ENCODE data around the gene FAXC. TPM values are rescaled to one million over a fixed set of nuclear protein-coding genes. Genes with fewer than 3 reads are reported as not detected.

The FAXC gene
- polyA plus RNA-seq, 1 of the 3 experiments (the other 2 are of a cell fraction) = 9.0 TPM

DNA sequence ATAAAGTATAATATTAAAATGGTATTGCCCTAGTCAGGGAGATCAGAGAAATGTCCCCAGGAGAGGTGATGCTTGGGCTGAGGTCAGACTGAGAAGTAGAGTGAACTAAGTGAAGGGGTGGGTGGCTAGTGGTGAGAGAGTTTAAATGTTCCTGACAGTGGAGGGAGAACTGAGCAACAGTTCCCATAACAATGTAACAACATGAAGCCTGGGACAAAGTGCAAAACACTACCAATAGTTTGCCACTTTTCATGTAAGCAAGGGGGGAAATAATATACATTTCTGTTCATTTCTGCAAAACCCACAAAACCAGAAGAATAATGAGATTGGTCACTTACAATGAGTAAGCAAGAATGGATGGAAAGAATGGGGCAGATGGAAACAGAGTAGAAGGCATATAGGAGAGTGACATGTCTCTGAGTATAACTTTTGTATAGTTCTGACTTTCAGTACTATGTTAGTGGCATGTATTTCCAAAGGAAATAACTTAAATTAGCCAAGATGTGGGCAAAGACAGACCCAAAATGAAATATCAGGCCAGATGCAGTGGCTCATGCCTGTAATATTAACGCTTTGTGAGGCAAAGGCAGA lies 13.3 kb upstream of the FAXC start:
- no peak overlapping the region for H3K9ac ChIP-seq
- DNase-seq = no peak
- 78% methylated on average over 1 of the region's 1 CpG for WGBS (ENCODE audit: low lambda C conversion rate)
- ChIA-PET CTCF (no interaction called here), POLR2A (no interaction called here)
- no peaks in the 10 kb centered on the region for H3K36me3 ChIP-seq (replicated peaks in 1 of 2; ENCODE audit: control insufficient read depth in 1 of 2, insufficient read depth in 2 of 2, low read length in 1 of 2)
- no peak overlapping the region for H3K27ac ChIP-seq (ENCODE audit: low read depth in 2 of 2, low read length in 1 of 2)
- H3K9me3 ChIP-seq = no peaks in the 10 kb centered on the region
- no peaks in the 10 kb centered on the region for H3K79me2 ChIP-seq (ENCODE audit: insufficient read depth)
- no peaks in the 10 kb centered on the region for H3K9me2 ChIP-seq
- H3K4me1 ChIP-seq (ENCODE audit: control insufficient read depth in 1 of 2, insufficient read depth in 2 of 2, low read depth in 1 of 2, low read length in 1 of 2) = no peaks in the 10 kb centered on the region
- no peaks in the 10 kb centered on the region for H4K20me1 ChIP-seq (ENCODE audit: insufficient read depth)
- no peak overlapping the region for H3K4me2 ChIP-seq
- no peak for TF ChIP-seq MXI1 (IDR thresholded peaks at IDR 0.05; ENCODE audit: low read depth, low read length)
- TF ChIP-seq CHD2 (IDR thresholded peaks at IDR 0.05; ENCODE audit: low read length, partially characterized antibody) = no peak
- no peak for TF ChIP-seq TEAD4 (IDR thresholded peaks at IDR 0.05; ENCODE audit: borderline replicate concordance, insufficient read depth)
- TF ChIP-seq, protein P1, sequence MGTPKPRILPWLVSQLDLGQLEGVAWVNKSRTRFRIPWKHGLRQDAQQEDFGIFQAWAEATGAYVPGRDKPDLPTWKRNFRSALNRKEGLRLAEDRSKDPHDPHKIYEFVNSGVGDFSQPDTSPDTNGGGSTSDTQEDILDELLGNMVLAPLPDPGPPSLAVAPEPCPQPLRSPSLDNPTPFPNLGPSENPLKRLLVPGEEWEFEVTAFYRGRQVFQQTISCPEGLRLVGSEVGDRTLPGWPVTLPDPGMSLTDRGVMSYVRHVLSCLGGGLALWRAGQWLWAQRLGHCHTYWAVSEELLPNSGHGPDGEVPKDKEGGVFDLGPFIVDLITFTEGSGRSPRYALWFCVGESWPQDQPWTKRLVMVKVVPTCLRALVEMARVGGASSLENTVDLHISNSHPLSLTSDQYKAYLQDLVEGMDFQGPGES (IDR thresholded peaks at IDR 0.05; ENCODE audit: low read depth, low read length) = no peak
- no peak for TF ChIP-seq EZH2phosphoT487 (IDR thresholded peaks at IDR 0.05; ENCODE audit: borderline replicate concordance, low read depth)
- no peak for TF ChIP-seq RAD21 (IDR thresholded peaks at IDR 0.05; ENCODE audit: low read length)
- TF ChIP-seq GABPA (IDR thresholded peaks at IDR 0.05; ENCODE audit: low read depth) = no peak
- TF ChIP-seq FOXJ3 (CRISPR knock-in tag; IDR thresholded peaks at IDR 0.05) = no peak
- no peak for TF ChIP-seq RFX5 (IDR thresholded peaks at IDR 0.05; ENCODE audit: low read length)
- TF ChIP-seq FOSL2 (IDR thresholded peaks at IDR 0.05; ENCODE audit: borderline replicate concordance, low read depth) = no peak
- TF ChIP-seq, protein P2, sequence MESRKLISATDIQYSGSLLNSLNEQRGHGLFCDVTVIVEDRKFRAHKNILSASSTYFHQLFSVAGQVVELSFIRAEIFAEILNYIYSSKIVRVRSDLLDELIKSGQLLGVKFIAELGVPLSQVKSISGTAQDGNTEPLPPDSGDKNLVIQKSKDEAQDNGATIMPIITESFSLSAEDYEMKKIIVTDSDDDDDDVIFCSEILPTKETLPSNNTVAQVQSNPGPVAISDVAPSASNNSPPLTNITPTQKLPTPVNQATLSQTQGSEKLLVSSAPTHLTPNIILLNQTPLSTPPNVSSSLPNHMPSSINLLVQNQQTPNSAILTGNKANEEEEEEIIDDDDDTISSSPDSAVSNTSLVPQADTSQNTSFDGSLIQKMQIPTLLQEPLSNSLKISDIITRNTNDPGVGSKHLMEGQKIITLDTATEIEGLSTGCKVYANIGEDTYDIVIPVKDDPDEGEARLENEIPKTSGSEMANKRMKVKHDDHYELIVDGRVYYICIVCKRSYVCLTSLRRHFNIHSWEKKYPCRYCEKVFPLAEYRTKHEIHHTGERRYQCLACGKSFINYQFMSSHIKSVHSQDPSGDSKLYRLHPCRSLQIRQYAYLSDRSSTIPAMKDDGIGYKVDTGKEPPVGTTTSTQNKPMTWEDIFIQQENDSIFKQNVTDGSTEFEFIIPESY (IDR thresholded peaks at IDR 0.05; ENCODE audit: borderline replicate concordance, low read depth) = no peak
- TF ChIP-seq, protein P3, sequence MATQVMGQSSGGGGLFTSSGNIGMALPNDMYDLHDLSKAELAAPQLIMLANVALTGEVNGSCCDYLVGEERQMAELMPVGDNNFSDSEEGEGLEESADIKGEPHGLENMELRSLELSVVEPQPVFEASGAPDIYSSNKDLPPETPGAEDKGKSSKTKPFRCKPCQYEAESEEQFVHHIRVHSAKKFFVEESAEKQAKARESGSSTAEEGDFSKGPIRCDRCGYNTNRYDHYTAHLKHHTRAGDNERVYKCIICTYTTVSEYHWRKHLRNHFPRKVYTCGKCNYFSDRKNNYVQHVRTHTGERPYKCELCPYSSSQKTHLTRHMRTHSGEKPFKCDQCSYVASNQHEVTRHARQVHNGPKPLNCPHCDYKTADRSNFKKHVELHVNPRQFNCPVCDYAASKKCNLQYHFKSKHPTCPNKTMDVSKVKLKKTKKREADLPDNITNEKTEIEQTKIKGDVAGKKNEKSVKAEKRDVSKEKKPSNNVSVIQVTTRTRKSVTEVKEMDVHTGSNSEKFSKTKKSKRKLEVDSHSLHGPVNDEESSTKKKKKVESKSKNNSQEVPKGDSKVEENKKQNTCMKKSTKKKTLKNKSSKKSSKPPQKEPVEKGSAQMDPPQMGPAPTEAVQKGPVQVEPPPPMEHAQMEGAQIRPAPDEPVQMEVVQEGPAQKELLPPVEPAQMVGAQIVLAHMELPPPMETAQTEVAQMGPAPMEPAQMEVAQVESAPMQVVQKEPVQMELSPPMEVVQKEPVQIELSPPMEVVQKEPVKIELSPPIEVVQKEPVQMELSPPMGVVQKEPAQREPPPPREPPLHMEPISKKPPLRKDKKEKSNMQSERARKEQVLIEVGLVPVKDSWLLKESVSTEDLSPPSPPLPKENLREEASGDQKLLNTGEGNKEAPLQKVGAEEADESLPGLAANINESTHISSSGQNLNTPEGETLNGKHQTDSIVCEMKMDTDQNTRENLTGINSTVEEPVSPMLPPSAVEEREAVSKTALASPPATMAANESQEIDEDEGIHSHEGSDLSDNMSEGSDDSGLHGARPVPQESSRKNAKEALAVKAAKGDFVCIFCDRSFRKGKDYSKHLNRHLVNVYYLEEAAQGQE (IDR thresholded peaks at IDR 0.05; ENCODE audit: low read depth, low read length) = no peak
- TF ChIP-seq TCF12 (IDR thresholded peaks at IDR 0.05) = no peak
- H3K4me3 ChIP-seq (ENCODE audit: low read depth in 2 of 2, low read length in 1 of 2) = no peak overlapping the region
- no peaks in the 10 kb centered on the region for H3K27me3 ChIP-seq (ENCODE audit: insufficient read depth)
- no peak overlapping the region for H2AFZ ChIP-seq (ENCODE audit: low read depth)
- H3F3A ChIP-seq (replicated peaks; ENCODE audit: insufficient read depth) = peaks cover 3% of the 10 kb centered on the region

Measured in SK-N-SH (cell line).